Hepatocyte (in vitro differentiated cells): ENCODE data around the gene OSTN. TPM values are rescaled to one million over a fixed set of nuclear protein-coding genes. Genes with fewer than 3 reads are reported as not detected.

Source experiments
- DNase-seq: peaks from one replicate; pipeline ENCODE4 v3.0.0-alpha.2; 2016; ENCODE audit warnings: low spot score
- H2AFZ ChIP-seq: fragments of 200-600 bp; sonication (generic); 2 replicates; pipeline ENCODE4 v1.6.0; 2016; ENCODE audit warnings: antibody characterized with exemption, mild to moderate bottlenecking
- H3K27ac ChIP-seq: fragments of 200-600 bp; sonication (generic); 2 replicates; pipeline ENCODE4 v1.5.1; 2016; ENCODE audit warnings: mild to moderate bottlenecking
- H3K27me3 ChIP-seq: fragments of 200-600 bp; sonication (generic); 2 replicates; pipeline ENCODE4 v1.6.1; 2016
- H3K36me3 ChIP-seq: fragments of 200-600 bp; sonication (generic); replicated peaks from 2 replicates; pipeline ENCODE4 v1.5.1; 2016; ENCODE audit warnings: low read depth; ENCODE audit not compliant: insufficient read depth
- H3K4me1 ChIP-seq: fragments of 200-600 bp; sonication (generic); 2 replicates; pipeline ENCODE4 v1.5.1; 2016; ENCODE audit warnings: mild to moderate bottlenecking, moderate library complexity; ENCODE audit not compliant: insufficient read depth
- H3K4me2 ChIP-seq: fragments of 200-600 bp; sonication (generic); 2 replicates; pipeline ENCODE4 v1.6.0; 2016
- H3K4me3 ChIP-seq: fragments of 200-600 bp; sonication (generic); 2 replicates; pipeline ENCODE4 v1.5.1; 2016; ENCODE audit warnings: mild to moderate bottlenecking
- H3K79me2 ChIP-seq: fragments of 200-600 bp; sonication (generic); 2 replicates; pipeline ENCODE4 v1.6.0; 2017; ENCODE audit warnings: mild to moderate bottlenecking
- H3K9me2 ChIP-seq: fragments of 200-600 bp; sonication (generic); replicated peaks from 2 replicates; pipeline ENCODE4 v1.6.0; 2017; ENCODE audit warnings: mild to moderate bottlenecking; ENCODE audit not compliant: insufficient read depth
- H3K9me3 ChIP-seq: fragments of 200-600 bp; sonication (generic); 2 replicates; pipeline ENCODE4 v1.5.1; 2016; ENCODE audit warnings: low read depth, mild to moderate bottlenecking
- H4K20me1 ChIP-seq: fragments of 200-600 bp; sonication (generic); 2 replicates; pipeline ENCODE4 v1.6.0; 2016; ENCODE audit warnings: mild to moderate bottlenecking; ENCODE audit not compliant: insufficient read depth, poor library complexity, severe bottlenecking
- EZH2 ChIP-seq: fragments of 200-600 bp; sonication (generic); IDR thresholded peaks from 2 replicates; pipeline ENCODE4 v1.6.1; 2016; ENCODE audit warnings: antibody characterized with exemption, mild to moderate bottlenecking, borderline replicate concordance
- EZH2phosphoT487 ChIP-seq: fragments of 200-600 bp; sonication (generic); IDR thresholded peaks from one replicate; pipeline ENCODE4 v1.6.1; 2018; ENCODE audit warnings: antibody characterized with exemption, mild to moderate bottlenecking, low read depth, moderate library complexity; ENCODE audit not compliant: unreplicated experiment, severe bottlenecking
- WGBS: methylation state at CpG from one replicate; pipeline ENCODE4 v1.1.6; 2016; ENCODE audit warnings: low lambda C conversion rate; ENCODE audit errors: missing lambda C conversion rate; 5-methylcytosine and 5-hydroxymethylcytosine counted together
- polyA plus RNA-seq: library from polyadenylated mRNA; unstranded; fragments of >200 nt; fragmentation: Nextera tagmentation; extraction: Ambion mirVana; gene quantifications from 2 replicates; pipeline ENCODE4 v1.2.1, GENCODE V29; 2016
- total RNA-seq: library from RNA; depleted of rRNA; stranded (reverse); fragments of >200 nt; gene quantifications from 2 replicates; pipeline ENCODE4 v1.2.3, GENCODE V29; 2014
- TF ChIP-seq, protein P1 (sequence below): fragments of 200-600 bp; sonication (generic); IDR thresholded peaks from 2 replicates; pipeline ENCODE4 v1.5.1; 2016; ENCODE audit warnings: antibody characterized with exemption, mild to moderate bottlenecking; ENCODE audit not compliant: poor library complexity

OSTN gene
- total and polyA plus RNA-seq, 2 experiments from 2014 or later: 1.4 to 17.4 TPM

DNA sequence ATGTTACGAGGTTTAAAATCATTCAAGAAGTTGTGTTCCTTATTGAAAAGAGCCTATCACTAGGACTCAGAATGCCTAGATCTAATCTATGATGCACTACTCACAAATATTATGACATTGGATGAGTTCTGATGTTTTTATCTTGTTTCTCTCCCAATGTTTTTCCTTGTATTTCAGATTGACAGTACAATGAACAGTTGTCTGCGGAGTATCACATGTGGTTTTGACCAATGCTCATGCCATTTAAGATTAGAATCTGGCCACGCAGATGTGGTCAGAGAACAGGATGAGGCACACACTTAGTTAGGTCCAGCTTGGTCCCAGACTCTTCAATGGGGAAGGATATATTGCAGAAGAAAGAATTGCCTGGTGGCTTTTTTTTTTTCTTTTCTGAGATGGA, 104.6 kb downstream of the OSTN start:
- 91% methylated on average over 3 of the region's 3 CpGs for WGBS
- no peak for TF ChIP-seq EZH2
- TF ChIP-seq, protein P1, sequence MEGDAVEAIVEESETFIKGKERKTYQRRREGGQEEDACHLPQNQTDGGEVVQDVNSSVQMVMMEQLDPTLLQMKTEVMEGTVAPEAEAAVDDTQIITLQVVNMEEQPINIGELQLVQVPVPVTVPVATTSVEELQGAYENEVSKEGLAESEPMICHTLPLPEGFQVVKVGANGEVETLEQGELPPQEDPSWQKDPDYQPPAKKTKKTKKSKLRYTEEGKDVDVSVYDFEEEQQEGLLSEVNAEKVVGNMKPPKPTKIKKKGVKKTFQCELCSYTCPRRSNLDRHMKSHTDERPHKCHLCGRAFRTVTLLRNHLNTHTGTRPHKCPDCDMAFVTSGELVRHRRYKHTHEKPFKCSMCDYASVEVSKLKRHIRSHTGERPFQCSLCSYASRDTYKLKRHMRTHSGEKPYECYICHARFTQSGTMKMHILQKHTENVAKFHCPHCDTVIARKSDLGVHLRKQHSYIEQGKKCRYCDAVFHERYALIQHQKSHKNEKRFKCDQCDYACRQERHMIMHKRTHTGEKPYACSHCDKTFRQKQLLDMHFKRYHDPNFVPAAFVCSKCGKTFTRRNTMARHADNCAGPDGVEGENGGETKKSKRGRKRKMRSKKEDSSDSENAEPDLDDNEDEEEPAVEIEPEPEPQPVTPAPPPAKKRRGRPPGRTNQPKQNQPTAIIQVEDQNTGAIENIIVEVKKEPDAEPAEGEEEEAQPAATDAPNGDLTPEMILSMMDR: no peak
- no peak for TF ChIP-seq EZH2phosphoT487
- H3K27me3 ChIP-seq: no peaks in the 10 kb centered on the region

DNA sequence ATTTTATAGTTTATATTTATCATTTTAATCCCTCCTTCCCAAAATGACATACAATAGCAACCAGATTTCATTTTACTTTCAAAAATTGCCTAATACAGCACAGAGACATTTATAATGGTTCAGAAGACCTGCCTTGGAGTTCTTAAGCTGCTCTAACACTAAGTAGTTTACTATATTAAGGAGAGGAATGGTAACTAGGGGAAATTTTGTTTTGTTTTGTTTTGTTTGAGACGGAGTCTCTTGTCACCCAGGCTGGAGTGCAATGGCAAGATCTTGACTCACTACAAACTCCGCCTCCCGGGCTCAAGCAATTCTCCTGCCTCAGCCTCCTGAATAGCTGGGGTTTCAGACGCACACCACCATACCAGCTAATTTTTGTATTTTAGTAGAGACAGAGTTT, 107.4 kb downstream of the OSTN start:
- 82% methylated on average over 4 of the region's 4 CpGs for WGBS
- Histone ChIP-seq H3K4me1 (no peaks in the 10 kb centered on the region), H3K27me3 (no peaks in the 10 kb centered on the region), H3K27ac (no peak overlapping the region), H3K4me3 (no peak overlapping the region), H4K20me1 (no peaks in the 10 kb centered on the region), H3K9me2 (no peaks in the 10 kb centered on the region), H3K79me2 (no peaks in the 10 kb centered on the region), H3K36me3 (no peaks in the 10 kb centered on the region), H3K9me3 (no peaks in the 10 kb centered on the region), H2AFZ (no peak overlapping the region), H3K4me2 (no peak overlapping the region)
- TF ChIP-seq, protein P1: no peak
- TF ChIP-seq EZH2: no peak
- TF ChIP-seq EZH2phosphoT487: no peak
- no peak for DNase-seq

More for the DNA sequence above, 104.6 kb downstream of the OSTN start:
- Histone ChIP-seq H3K9me3 (no peaks in the 10 kb centered on the region), H3K79me2 (no peaks in the 10 kb centered on the region), H4K20me1 (no peaks in the 10 kb centered on the region), H3K4me1 (no peaks in the 10 kb centered on the region), H3K4me3 (no peak overlapping the region), H3K4me2 (no peak overlapping the region), H3K36me3 (no peaks in the 10 kb centered on the region), H3K9me2 (no peaks in the 10 kb centered on the region), H3K27ac (no peak overlapping the region), H2AFZ (no peak overlapping the region)
- no peak for DNase-seq

DNA sequence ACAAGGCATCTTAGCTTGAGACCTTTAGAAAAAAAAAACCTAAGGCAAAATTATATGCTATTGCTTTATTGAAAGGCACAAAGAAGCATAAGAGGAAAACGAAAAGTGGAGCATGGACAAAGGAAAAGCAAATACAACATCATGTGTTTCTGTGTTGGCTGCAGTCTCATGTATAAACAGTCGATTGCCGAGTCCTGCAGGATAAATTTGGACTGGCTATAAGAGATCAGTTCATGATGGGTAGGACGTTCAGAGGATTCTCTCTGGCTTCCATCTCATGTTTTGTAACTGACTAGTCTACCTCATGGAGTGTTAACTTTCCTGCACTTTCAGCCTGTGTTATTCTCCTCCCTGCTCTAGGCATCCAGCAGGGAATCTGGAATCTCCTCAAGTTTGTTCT, 108.3 kb downstream of the OSTN start:
- no peak overlapping the region for H3K4me2 ChIP-seq
- TF ChIP-seq EZH2phosphoT487 (no peak), EZH2 (no peak)
- TF ChIP-seq, protein P1: no peak
- 91% methylated on average over 4 of the region's 4 CpGs for WGBS
- H3K36me3 ChIP-seq: no peaks in the 10 kb centered on the region
- no peaks in the 10 kb centered on the region for H3K9me3 ChIP-seq
- H3K79me2 ChIP-seq: no peaks in the 10 kb centered on the region
- no peaks in the 10 kb centered on the region for H3K9me2 ChIP-seq
- no peak overlapping the region for H3K27ac ChIP-seq
- no peaks in the 10 kb centered on the region for H4K20me1 ChIP-seq
- no peak overlapping the region for H2AFZ ChIP-seq
- H3K4me1 ChIP-seq: no peaks in the 10 kb centered on the region
- no peaks in the 10 kb centered on the region for H3K27me3 ChIP-seq
- no peak for DNase-seq
- no peak overlapping the region for H3K4me3 ChIP-seq

DNA sequence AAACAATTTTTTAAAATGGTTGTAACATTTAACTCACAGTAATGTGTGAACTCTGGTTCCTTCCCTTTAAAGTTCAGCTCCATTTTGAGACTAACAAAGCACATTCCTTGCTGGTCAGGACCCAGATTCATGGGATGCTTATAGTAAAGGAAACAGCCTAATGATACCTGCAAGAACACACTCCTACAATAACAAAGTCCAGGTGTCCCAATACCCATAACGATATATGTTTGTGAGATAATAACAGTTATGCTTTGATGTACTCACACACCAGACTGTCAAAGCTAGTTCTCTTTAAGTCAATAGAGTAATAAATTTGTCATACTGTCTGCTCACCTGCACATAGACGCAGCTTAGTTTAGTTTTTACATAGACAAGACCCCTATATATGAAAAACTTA, 114.3 kb downstream of the OSTN start:
- no peaks in the 10 kb centered on the region for H4K20me1 ChIP-seq
- H3K9me2 ChIP-seq: no peaks in the 10 kb centered on the region
- H3K4me2 ChIP-seq: no peak overlapping the region
- WGBS: 63% methylated on average over 2 of the region's 2 CpGs
- no peaks in the 10 kb centered on the region for H3K36me3 ChIP-seq
- DNase-seq: no peak
- no peaks in the 10 kb centered on the region for H3K4me1 ChIP-seq
- TF ChIP-seq EZH2: no peak
- TF ChIP-seq, protein P1: no peak
- TF ChIP-seq EZH2phosphoT487: no peak
- H3K9me3 ChIP-seq: no peaks in the 10 kb centered on the region
- H3K27me3 ChIP-seq: no peaks in the 10 kb centered on the region
- H3K27ac ChIP-seq: peak overlapping the region; percentile 48
- no peak overlapping the region for H3K4me3 ChIP-seq
- no peak overlapping the region for H2AFZ ChIP-seq
- H3K79me2 ChIP-seq: no peaks in the 10 kb centered on the region
